Chondrocyte (in vitro differentiated cells): Measurements from ENCODE around the gene BICC1. TPM values are rescaled to one million over a fixed set of nuclear protein-coding genes. Genes with fewer than 3 reads are reported as not detected.

Experiments used
- DNase-seq: peaks from one replicate; pipeline ENCODE4 v3.0.0; 2021; ENCODE audit warnings: mixed read lengths, low spot score
- H3K27ac Mint-ChIP-seq: one replicate; pipeline ENCODE4 v1.8.0; 2021; ENCODE audit warnings: mild to moderate bottlenecking, moderate library complexity, mixed read lengths; ENCODE audit not compliant: unreplicated experiment
- H3K27me3 Mint-ChIP-seq: 2 replicates; pipeline ENCODE4 v1.8.0; 2021; ENCODE audit warnings: low read depth, mixed read lengths
- H3K36me3 Mint-ChIP-seq: 2 replicates; pipeline ENCODE4 v1.8.0; 2021; ENCODE audit warnings: low read depth, mixed read lengths
- H3K4me1 Mint-ChIP-seq: 2 replicates; pipeline ENCODE4 v1.8.0; 2021; ENCODE audit warnings: low read depth, mild to moderate bottlenecking, mixed read lengths
- H3K4me3 Mint-ChIP-seq: one replicate; pipeline ENCODE4 v1.8.0; 2021; ENCODE audit warnings: mild to moderate bottlenecking, moderate library complexity, mixed read lengths; ENCODE audit not compliant: unreplicated experiment
- H3K9me3 Mint-ChIP-seq: 2 replicates; pipeline ENCODE4 v1.8.0; 2021; ENCODE audit warnings: low read depth, mixed read lengths
- CTCF ChIP-seq: fragments of 200-600 bp; sonication (generic); IDR thresholded peaks from 2 replicates; pipeline ENCODE4 v1.5.0; 2021; ENCODE audit warnings: antibody characterized with exemption, mild to moderate bottlenecking, moderate library complexity
- total RNA-seq: library from RNA; stranded (reverse); gene quantifications from 3 replicates; pipeline ENCODE4 v1.2.1, GENCODE V29; 2021

BICC1 gene
- total RNA-seq, 1 donor from 2014 or later: 32.4 TPM

GRCh38 chr10:58714409-58714808 lies 201.7 kb downstream of the BICC1 start:
- no peak overlapping the region for H3K27ac Mint-ChIP-seq
- H3K4me3 Mint-ChIP-seq: no peak overlapping the region

GRCh38 chr10:58715061-58715460 lies 202.4 kb downstream of the BICC1 start:
- H3K4me3 Mint-ChIP-seq: no peak overlapping the region
- H3K36me3 Mint-ChIP-seq: peaks cover 4% of the 10 kb centered on the region
- peaks cover 63% of the 10 kb centered on the region for H3K4me1 Mint-ChIP-seq
- peaks cover 2% of the 10 kb centered on the region for H3K9me3 Mint-ChIP-seq
- DNase-seq: no peak
- no peaks in the 10 kb centered on the region for H3K27me3 Mint-ChIP-seq
- TF ChIP-seq CTCF: no peak
- H3K27ac Mint-ChIP-seq: peak overlapping the region; percentile 41

More at GRCh38 chr10:58714409-58714808, 201.7 kb downstream of the BICC1 start:
- no peak for DNase-seq
- Mint-ChIP-seq H3K36me3 (peaks cover 4% of the 10 kb centered on the region), H3K9me3 (peaks cover 2% of the 10 kb centered on the region), H3K4me1 (peaks cover 56% of the 10 kb centered on the region), H3K27me3 (no peaks in the 10 kb centered on the region)
- no peak for TF ChIP-seq CTCF

GRCh38 chr10:58718596-58718995 lies 205.9 kb downstream of the BICC1 start:
- Mint-ChIP-seq H3K36me3 (peaks cover 7% of the 10 kb centered on the region), H3K9me3 (peaks cover 6% of the 10 kb centered on the region), H3K27me3 (no peaks in the 10 kb centered on the region), H3K4me3 (no peak overlapping the region), H3K27ac (no peak overlapping the region), H3K4me1 (peaks cover 81% of the 10 kb centered on the region)
- no peak for TF ChIP-seq CTCF
- no peak for DNase-seq

- peaks cover 6% of the 10 kb centered on the region for H3K9me3 Mint-ChIP-seq
- no peaks in the 10 kb centered on the region for H3K27me3 Mint-ChIP-seq
- H3K36me3 Mint-ChIP-seq: peaks cover 5% of the 10 kb centered on the region
- DNase-seq: no peak
- H3K4me1 Mint-ChIP-seq: peaks cover 65% of the 10 kb centered on the region
- H3K4me3 Mint-ChIP-seq: no peak overlapping the region
- no peak for TF ChIP-seq CTCF
- no peak overlapping the region for H3K27ac Mint-ChIP-seq
Measured at GRCh38 chr10:58721601-58722281, 209.1 kb downstream of the BICC1 start.

- no peaks in the 10 kb centered on the region for H3K27me3 Mint-ChIP-seq
- no peak for TF ChIP-seq CTCF
- no peak overlapping the region for H3K4me3 Mint-ChIP-seq
- peaks cover 6% of the 10 kb centered on the region for H3K9me3 Mint-ChIP-seq
- peak overlapping the region; percentile 29 for H3K27ac Mint-ChIP-seq
- peaks cover 5% of the 10 kb centered on the region for H3K36me3 Mint-ChIP-seq
- H3K4me1 Mint-ChIP-seq: peaks cover 51% of the 10 kb centered on the region
- no peak for DNase-seq
Measured at GRCh38 chr10:58723186-58723585, 210.5 kb downstream of the BICC1 start.
